ENCODE results near the gene AP1B1. TPM values are rescaled to one million over a fixed set of nuclear protein-coding genes. Genes with fewer than 3 reads are reported as not detected.

AP1B1 gene
- total and polyA plus RNA-seq, 2 experiments from 2014 or later = 67.4 to 68.2 TPM

DNA sequence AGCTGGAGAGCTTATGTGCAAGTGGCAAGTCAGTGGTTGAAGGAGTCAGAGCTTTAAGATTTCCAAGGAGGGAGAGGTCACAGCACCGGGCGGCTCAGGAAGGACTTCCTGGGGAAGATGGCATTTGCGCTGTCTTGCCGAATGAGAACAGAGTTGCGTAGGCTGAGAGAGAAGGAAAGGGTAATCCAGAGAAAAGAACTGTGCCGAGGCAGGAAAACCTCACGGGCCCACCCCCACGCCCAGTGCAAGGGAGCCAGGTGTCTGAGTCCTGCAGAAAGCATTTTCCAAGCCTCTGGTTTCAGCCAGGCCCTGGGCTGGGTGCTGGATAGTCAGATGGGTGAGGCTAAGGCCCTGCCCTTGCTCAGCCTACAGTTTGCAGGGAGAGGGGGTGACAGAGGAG is 3.2 kb upstream of the AP1B1 start:
- Histone ChIP-seq H3K27ac (no peak overlapping the region), H3K4me3 (no peak overlapping the region), H3K27me3 (no peaks in the 10 kb centered on the region), H3K9me3 (ENCODE audit: low read depth) (no peaks in the 10 kb centered on the region), H3K36me3 (no peaks in the 10 kb centered on the region), H3K4me1 (ENCODE audit: low read depth) (peaks cover 11% of the 10 kb centered on the region)
- TF ChIP-seq, protein P1, sequence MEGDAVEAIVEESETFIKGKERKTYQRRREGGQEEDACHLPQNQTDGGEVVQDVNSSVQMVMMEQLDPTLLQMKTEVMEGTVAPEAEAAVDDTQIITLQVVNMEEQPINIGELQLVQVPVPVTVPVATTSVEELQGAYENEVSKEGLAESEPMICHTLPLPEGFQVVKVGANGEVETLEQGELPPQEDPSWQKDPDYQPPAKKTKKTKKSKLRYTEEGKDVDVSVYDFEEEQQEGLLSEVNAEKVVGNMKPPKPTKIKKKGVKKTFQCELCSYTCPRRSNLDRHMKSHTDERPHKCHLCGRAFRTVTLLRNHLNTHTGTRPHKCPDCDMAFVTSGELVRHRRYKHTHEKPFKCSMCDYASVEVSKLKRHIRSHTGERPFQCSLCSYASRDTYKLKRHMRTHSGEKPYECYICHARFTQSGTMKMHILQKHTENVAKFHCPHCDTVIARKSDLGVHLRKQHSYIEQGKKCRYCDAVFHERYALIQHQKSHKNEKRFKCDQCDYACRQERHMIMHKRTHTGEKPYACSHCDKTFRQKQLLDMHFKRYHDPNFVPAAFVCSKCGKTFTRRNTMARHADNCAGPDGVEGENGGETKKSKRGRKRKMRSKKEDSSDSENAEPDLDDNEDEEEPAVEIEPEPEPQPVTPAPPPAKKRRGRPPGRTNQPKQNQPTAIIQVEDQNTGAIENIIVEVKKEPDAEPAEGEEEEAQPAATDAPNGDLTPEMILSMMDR (IDR thresholded peaks at IDR 0.05; ENCODE audit: low read depth, low read length) = no peak
- DNase-seq (ENCODE audit: low read depth in 1 of 2, low spot score in 1 of 2) = no peak

DNA sequence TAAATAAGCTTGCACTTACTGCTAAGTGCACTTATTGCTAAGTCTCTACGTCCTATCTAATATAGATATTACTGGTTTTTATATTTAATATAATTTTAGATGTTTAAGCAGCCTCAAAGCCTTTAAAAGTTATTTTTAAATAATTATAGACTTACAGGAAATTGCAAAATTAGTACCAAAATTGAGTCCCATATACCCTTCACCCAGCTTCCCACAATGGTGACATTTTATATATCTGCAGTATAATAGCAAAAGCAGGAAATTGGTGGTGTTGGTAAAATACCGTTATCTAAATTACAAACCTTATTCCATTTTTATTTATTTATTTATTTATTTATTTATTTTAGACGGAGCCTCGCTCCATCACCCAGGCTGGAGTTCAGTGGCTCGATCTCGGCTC is 1.9 kb upstream of the AP1B1 start:
- Histone ChIP-seq H3K9me3 (ENCODE audit: low read depth) (no peaks in the 10 kb centered on the region), H3K27me3 (no peaks in the 10 kb centered on the region), H3K27ac (no peak overlapping the region), H3K4me1 (ENCODE audit: low read depth) (peaks cover 11% of the 10 kb centered on the region), H3K36me3 (no peaks in the 10 kb centered on the region), H3K4me3 (no peak overlapping the region)
- TF ChIP-seq, protein P1 (IDR thresholded peaks at IDR 0.05; ENCODE audit: low read depth, low read length) = no peak
- DNase-seq (ENCODE audit: low read depth in 1 of 2, low spot score in 1 of 2) = no peak

DNA sequence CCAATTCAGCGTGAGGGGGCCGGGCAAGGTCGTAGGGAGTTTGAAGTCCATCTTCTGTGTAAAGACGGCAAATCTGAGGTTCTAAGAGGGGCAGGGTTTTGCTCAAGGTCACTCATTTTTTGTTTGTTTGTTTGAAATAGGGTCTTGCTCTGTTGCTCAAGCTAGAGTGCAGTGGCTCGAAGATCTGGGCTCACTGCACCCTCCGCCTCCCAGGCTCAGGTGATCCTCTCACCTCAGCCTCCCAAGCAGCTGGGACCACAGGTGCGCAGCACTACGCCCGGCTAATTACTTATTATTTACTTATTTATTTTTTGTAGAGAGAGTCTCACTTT is 355 bp upstream of the AP1B1 start:
- H3K4me3 ChIP-seq = peak overlapping the region; percentile 65
- H3K9me3 ChIP-seq (ENCODE audit: low read depth) = no peaks in the 10 kb centered on the region
- no peaks in the 10 kb centered on the region for H3K36me3 ChIP-seq
- TF ChIP-seq, protein P1 (IDR thresholded peaks at IDR 0.05; ENCODE audit: low read depth, low read length) = no peak
- H3K4me1 ChIP-seq (ENCODE audit: low read depth) = peaks cover 11% of the 10 kb centered on the region
- no peaks in the 10 kb centered on the region for H3K27me3 ChIP-seq
- no peak overlapping the region for H3K27ac ChIP-seq
- DNase-seq (ENCODE audit: low read depth in 1 of 2, low spot score in 1 of 2) = no peak

DNA sequence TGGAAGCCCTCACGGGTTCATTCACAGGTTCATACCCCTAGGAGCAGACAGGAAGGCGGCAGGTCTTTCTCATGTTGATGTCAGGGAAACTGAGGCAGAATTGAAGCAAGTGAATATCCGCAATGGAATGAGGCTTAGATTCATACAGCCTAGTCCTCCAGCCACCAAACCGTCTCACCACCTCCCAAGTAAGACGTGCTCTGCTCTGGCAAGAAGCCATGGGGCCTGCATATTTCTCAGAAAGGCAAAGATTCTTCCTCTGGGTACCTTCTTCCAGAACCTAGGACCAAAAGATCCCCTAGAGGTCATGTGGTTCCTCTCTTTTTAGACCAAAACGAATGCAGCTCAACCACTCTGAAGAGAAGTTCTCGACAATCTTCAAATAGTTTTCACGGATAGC is 1.7 kb downstream of the AP1B1 start:
- no peak overlapping the region for H3K4me3 ChIP-seq
- no peaks in the 10 kb centered on the region for H3K27me3 ChIP-seq
- TF ChIP-seq, protein P1 (IDR thresholded peaks at IDR 0.05; ENCODE audit: low read depth, low read length) = no peak
- no peaks in the 10 kb centered on the region for H3K9me3 ChIP-seq (ENCODE audit: low read depth)
- DNase-seq (ENCODE audit: low read depth in 1 of 2, low spot score in 1 of 2) = no peak
- peaks cover 9% of the 10 kb centered on the region for H3K4me1 ChIP-seq (ENCODE audit: low read depth)
- no peaks in the 10 kb centered on the region for H3K36me3 ChIP-seq
- no peak overlapping the region for H3K27ac ChIP-seq

DNA sequence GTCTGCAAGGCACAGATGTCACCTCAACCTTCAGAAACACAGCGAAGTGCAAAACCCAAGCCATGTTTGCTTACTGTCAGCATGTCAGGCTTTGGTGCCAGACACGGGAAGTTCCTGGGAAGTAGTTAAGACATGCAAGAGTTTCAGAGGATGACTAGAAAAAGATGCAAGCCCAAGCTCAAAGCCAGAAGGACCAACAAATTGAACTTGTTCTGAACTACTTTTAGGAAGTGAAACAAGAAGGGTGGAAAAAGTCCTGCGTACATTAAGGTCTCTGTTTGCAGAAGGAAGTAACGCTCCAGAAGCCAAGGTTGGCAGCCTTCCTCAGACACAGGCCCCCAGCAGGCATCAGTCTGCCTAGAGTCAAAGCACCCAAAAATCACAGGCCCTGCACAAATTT is 2.6 kb downstream of the AP1B1 start:
- peaks cover 9% of the 10 kb centered on the region for H3K4me1 ChIP-seq (ENCODE audit: low read depth)
- H3K36me3 ChIP-seq = no peaks in the 10 kb centered on the region
- H3K27me3 ChIP-seq = no peaks in the 10 kb centered on the region
- H3K27ac ChIP-seq = no peak overlapping the region
- no peak overlapping the region for H3K4me3 ChIP-seq
- no peak for DNase-seq (ENCODE audit: low read depth in 1 of 2, low spot score in 1 of 2)
- TF ChIP-seq, protein P1 (IDR thresholded peaks at IDR 0.05; ENCODE audit: low read depth, low read length) = no peak
- H3K9me3 ChIP-seq (ENCODE audit: low read depth) = no peaks in the 10 kb centered on the region

DNA sequence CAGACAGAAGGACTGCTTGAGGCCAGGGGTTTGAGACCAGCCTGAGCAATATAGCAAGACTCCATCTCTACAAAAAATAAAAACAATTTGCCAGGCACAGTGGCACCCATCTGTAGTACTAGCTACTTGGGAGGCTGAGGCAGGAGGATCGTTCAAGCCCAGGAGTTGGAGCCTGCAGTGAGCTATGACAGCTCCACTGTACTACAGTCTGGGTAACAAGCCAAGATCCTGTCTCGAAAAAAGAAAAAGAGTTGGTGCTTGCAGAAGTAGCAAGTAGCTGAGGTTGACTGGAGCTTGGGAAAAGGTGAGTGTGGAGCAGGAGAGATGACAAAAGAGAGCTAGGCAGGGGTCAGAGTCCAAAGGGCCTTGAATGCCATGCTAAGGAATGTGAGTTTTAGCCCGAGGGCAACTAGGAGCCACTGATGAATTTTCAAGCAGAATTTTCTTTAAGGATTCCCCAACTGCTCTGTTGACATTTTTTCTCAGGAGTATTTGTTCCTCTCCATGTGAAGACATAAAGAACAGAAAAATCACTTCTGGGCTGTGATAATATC is 3.1 kb downstream of the AP1B1 start:
- H3K36me3 ChIP-seq = no peaks in the 10 kb centered on the region
- TF ChIP-seq, protein P1 (IDR thresholded peaks at IDR 0.05; ENCODE audit: low read depth, low read length) = no peak
- H3K4me3 ChIP-seq = no peak overlapping the region
- no peak overlapping the region for H3K27ac ChIP-seq
- H3K9me3 ChIP-seq (ENCODE audit: low read depth) = no peaks in the 10 kb centered on the region
- H3K27me3 ChIP-seq = no peaks in the 10 kb centered on the region
- H3K4me1 ChIP-seq (ENCODE audit: low read depth) = peaks cover 9% of the 10 kb centered on the region
- no peak for DNase-seq (ENCODE audit: low read depth in 1 of 2, low spot score in 1 of 2)
